Measurements from ENCODE around the gene AACS.

DNA sequence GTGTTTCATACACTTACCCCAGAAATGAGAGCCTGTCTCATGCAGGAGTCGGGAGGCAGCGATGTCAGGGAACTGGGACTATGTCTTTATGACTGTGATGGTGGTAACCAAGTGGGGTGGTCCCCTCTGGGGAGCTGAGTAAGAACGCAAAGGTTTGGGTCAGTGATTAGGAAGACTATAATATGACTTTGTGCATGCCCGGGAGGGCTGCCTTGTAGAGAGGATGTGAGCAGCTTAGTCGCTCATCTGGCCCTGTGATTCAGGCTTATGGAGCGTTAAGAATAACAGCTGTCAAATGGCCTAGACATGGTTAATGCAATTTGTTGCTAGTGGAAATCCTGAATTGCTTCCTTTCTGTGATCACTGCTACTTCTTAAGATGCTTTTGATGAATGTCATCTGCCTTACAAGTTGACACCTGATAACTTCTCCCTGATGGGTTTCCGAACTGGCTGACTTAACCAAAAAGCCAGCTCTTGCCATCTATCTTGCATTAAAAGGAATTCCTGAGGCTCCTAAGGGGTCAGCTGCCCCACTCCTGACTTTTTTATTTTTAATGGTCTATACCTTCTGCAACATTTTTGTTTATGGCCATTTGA lies 35.4 kb upstream of the AACS start:
- TF ChIP-seq, protein P1, sequence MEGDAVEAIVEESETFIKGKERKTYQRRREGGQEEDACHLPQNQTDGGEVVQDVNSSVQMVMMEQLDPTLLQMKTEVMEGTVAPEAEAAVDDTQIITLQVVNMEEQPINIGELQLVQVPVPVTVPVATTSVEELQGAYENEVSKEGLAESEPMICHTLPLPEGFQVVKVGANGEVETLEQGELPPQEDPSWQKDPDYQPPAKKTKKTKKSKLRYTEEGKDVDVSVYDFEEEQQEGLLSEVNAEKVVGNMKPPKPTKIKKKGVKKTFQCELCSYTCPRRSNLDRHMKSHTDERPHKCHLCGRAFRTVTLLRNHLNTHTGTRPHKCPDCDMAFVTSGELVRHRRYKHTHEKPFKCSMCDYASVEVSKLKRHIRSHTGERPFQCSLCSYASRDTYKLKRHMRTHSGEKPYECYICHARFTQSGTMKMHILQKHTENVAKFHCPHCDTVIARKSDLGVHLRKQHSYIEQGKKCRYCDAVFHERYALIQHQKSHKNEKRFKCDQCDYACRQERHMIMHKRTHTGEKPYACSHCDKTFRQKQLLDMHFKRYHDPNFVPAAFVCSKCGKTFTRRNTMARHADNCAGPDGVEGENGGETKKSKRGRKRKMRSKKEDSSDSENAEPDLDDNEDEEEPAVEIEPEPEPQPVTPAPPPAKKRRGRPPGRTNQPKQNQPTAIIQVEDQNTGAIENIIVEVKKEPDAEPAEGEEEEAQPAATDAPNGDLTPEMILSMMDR (IDR thresholded peaks at IDR 0.05) = no peak
- no peak for TF ChIP-seq POLR2A (IDR thresholded peaks at IDR 0.05)
